Stimulated activated CD8-positive, alpha-beta memory T cell treated with anti-CD3 and anti-CD28 coated beads, Interleukin-15, amount 100 ng/mL, for 24 hours (primary cell): ENCODE measurements around the gene ATG4A.

Experiments
- DNase-seq: peaks from one replicate; pipeline ENCODE4 v3.0.0-alpha.2; 2020; ENCODE audit warnings: low read depth

The ATG4A gene

GRCh38 chrX:108168961-108169740 is 77.6 kb downstream of the ATG4A start:
- DNase-seq, result no peak

- no peak for DNase-seq
Measured at GRCh38 chrX:108169768-108170167, 78.2 kb downstream of the ATG4A start.

GRCh38 chrX:108171671-108172070 is 80.1 kb downstream of the ATG4A start:
- DNase-seq, result no peak

- no peak for DNase-seq
Measured at GRCh38 chrX:108173874-108174273, 82.3 kb downstream of the ATG4A start.

GRCh38 chrX:108177351-108178142 is 86.0 kb downstream of the ATG4A start:
- no peak for DNase-seq

GRCh38 chrX:108178143-108178498 is 86.5 kb downstream of the ATG4A start:
- DNase-seq, result no peak

- no peak for DNase-seq
Measured at GRCh38 chrX:108186811-108187210, 95.2 kb downstream of the ATG4A start.

- DNase-seq, result no peak
Measured at GRCh38 chrX:108198420-108198819, 106.8 kb downstream of the ATG4A start.

GRCh38 chrX:108199041-108199440 is 107.5 kb downstream of the ATG4A start:
- no peak for DNase-seq

- DNase-seq, result no peak
Measured at GRCh38 chrX:108199691-108200090, 108.1 kb downstream of the ATG4A start.

GRCh38 chrX:108203540-108203939 is 112.0 kb downstream of the ATG4A start:
- DNase-seq, result no peak
